NB4 (cell line): ENCODE data around the gene NTN4.

Experiments used
- MYC ChIP-seq: IDR thresholded peaks from 2 replicates; pipeline ENCODE4 v1.6.1; 2011; ENCODE audit warnings: low read depth, low read length
- POLR2A ChIP-seq: IDR thresholded peaks from 2 replicates; pipeline ENCODE4 v1.6.1; 2011; ENCODE audit warnings: mild to moderate bottlenecking; ENCODE audit not compliant: insufficient read length; ENCODE audit errors: extremely low read depth
- TF ChIP-seq, protein P1 (sequence below): IDR thresholded peaks from one replicate; pipeline ENCODE4 v1.5.1; 2012; ENCODE audit warnings: low read depth, low read length

DNA sequence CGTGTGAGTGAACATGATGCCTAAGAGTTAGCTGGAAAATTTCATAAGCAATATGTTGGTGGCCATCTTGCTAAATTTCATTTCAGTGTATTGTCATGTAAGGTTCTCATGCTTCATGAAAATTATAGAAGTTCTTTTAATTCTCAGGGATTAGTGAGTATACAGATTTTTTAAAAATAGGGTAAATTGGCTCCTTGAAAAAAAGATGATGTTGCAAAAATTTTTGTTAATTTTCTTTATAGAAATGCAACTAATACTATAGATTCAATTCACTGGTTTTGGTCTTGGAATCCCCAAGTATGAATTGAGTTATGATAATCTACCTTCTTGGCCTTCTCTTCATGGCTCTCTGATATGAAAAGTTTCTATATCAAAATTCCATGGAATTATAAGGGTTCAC lies 75.4 kb downstream of the NTN4 start:
- TF ChIP-seq MYC (no peak), POLR2A (no peak)
- TF ChIP-seq, protein P1, sequence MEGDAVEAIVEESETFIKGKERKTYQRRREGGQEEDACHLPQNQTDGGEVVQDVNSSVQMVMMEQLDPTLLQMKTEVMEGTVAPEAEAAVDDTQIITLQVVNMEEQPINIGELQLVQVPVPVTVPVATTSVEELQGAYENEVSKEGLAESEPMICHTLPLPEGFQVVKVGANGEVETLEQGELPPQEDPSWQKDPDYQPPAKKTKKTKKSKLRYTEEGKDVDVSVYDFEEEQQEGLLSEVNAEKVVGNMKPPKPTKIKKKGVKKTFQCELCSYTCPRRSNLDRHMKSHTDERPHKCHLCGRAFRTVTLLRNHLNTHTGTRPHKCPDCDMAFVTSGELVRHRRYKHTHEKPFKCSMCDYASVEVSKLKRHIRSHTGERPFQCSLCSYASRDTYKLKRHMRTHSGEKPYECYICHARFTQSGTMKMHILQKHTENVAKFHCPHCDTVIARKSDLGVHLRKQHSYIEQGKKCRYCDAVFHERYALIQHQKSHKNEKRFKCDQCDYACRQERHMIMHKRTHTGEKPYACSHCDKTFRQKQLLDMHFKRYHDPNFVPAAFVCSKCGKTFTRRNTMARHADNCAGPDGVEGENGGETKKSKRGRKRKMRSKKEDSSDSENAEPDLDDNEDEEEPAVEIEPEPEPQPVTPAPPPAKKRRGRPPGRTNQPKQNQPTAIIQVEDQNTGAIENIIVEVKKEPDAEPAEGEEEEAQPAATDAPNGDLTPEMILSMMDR, result no peak
